GM21367 (cell line): ENCODE data around the gene FSTL4.
"Not testable (repeated sequence)": the region's sequence is repeated elsewhere in the genome, so short reads cannot be mapped to it uniquely, and the experiment has no call there.

ENCODE experiments used
- ATAC-seq: cut with Tn5 transposase; IDR thresholded peaks from one replicate; pipeline ENCODE4 v1.9.1; 2021; ENCODE audit not compliant: unreplicated experiment

FSTL4 gene

DNA sequence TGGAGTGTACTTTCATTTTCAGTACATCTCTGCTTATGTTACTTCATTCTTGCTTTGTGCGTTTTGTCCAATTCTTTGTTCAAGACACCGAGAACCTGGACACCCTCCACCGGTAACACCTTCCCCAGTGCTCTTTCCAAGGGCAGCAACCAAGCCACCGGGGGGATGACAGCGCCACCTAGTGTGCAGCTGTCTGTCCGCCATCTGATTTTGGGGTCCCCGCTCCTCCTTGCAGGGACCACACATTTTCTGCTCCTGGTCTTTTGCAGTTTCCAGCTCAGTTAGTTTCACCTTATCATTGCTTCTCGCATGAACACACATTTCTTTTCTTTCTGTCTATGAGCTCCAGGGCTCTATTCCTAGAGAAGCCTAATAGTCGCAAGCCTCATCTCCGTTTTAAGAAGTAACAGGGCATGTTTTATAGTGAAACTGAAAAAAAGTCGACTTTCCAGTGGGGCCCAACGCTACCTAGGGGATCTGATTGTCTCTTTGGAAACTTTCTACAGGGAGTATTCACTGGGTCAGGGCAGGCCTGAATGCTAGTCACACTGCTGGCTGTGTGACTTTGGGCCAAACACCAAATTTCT, 152.1 kb downstream of the FSTL4 start:
- no peak for ATAC-seq

DNA sequence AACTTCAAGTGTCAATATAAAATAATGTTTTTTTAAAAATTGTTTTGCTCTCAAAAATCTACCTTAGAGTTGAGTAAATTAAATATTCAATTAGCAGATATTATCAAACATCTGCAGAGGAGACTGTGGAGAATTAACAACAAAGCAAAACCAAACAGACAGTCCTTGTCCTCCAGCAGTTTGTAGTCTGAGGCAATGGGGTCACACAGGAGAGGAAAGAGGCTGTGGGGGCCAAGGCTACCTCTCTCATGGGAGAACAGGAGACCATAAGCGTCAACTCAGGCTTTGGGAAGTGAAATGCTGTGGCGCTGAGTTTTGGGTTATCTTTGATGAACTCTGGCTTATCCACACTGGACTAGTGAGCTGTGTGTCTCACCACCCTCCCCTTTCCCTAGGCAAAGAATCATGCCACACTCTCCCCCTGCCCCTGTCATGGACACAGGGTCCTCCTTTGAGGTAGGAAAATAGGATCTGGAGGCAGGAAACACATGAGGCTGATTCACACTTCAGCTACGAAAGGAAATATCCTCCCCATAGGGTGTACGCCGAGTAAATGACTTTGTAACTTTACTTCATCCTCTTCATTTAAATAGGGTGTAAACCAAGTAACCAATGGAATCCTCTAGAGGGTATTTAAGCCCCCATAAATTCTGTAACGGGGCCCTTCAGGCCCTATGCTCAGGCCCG, 152.7 kb downstream of the FSTL4 start:
- ATAC-seq: no peak

DNA sequence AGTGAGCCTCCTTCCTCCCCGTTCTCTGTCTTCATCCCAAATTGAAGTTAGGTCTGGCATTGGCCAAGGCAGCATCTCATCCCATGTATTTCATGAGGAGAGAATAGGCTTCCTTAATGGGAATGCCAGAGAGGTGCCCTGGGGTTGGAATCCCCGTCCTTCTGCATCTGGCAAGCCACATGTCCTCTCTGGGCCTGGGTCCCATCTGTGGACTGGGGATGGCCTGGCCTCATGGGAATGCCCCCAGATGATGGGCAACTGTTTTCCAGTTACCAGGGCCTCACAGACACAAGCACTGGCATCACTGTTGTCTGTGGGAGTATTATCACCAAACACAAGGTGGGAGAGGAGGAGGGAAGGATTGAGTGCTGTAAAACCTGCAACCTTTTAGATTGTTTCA, 153.9 kb downstream of the FSTL4 start:
- ATAC-seq: no peak

DNA sequence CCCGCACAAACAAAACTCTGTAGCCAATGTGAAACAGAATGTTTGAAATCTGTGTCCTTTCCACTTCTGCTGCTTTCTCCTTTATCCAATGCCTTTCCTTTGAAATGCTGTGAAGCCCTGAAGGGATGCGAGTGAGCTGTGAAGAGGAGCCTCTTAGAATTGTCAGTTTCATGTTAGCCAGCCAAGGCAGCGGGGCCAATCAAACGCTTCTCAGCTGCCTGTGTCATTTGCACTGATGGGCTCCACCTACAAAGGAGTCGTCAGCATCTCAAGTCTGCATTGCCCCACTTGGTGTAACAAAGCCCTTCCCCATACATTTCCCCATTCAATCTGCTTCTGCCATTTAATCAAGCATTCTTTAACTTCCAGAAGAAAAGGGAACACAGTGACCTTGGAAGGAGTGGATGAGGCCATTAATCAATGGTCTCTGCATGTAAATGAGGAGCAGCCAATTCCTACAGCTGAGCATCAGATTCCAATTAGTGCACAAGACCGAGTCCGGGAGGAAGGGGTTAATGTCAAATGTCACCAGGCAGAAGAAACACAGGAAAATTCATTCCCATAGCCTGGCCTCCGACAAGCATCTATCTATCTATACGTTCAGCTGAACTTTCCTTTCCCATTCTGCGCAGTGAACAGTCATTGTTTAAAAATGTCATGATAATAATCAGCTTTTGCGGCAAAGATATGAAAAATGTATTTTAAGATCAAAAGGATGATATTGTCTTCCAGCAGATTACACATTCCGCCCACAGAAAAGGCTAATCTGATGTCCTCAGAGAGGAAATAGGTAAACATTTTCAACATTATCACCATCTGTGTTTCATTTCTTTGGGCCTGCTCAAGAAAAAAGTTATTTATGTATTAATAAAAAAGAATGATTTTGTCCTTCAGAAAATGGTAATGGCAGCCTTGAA, 154.6 kb downstream of the FSTL4 start:
- no peak for ATAC-seq

GRCh38 chr5:133456933-133457402, 155.4 kb downstream of the FSTL4 start:
- no peak for ATAC-seq

DNA sequence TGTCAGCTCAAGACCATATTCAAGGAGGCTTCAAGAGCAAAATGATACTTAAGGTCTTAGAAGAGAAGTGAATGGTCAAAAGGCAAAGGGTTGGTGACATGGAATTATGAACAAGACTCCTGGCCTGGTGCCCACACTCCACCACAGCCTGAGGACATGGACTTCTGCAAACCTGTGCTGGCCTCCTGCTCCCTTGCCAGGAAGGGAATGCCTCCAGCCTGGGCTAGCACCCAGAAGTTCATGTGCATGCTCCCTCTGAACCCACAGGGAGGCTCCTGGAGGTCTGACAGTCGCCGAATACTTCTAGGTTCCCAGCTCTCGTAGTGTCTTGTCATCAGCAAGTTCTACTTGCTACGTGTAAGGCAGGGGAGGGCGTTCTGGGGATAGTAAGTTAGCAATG, 156.7 kb downstream of the FSTL4 start:
- no peak for ATAC-seq

- no peak for ATAC-seq
Observed at GRCh38 chr5:133454442-133454841, 157.9 kb downstream of the FSTL4 start.

DNA sequence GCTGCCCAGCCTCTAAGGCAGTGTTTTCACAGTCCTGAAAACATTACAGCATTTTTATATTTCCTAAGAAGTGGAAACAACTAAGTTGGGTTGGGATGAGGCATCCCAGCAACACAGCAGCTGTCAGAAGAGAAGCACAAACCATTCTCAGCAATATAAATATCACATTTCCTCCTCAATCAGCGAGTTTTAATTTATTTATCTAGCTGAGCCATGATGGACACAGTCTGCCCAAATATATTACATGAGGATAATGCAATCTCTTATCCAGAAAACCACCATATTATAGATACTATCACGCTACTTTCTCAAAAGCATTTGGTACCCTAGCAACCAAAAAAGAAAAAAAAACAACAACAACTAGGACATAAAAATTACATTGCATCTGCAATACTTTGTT, 158.5 kb downstream of the FSTL4 start:
- ATAC-seq: no peak

DNA sequence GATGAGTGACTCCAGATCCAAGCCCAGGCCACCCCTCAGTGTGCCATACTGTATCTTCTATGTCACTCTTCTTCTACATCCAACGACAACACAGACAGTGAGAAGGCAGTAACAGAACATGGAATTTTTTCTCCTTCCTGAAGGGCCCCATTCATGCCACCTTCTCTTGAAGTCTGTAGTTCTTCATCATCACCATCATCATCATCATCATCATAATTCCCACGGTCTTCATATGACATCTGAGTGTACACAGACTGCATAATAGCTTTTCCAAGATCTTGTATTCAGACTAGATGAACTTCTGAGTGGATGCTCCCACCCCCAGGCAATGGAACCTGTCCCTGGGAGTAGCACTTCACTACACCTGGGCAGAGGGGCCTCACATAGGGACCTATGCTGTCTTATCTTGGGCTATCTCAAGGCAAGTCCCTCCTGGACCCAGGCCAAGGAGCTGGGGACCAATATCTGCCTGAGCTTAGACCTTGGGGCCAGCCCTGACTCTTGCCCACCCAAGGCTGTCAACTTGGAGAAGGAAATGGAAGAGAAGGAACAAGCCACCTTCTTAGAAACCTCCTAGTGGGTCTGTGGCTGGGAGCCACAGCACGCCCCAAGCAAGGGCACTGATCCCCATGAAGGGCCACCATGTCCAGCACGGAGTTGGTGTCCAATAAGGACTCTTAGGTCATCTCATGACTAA, 159.1 kb downstream of the FSTL4 start:
- no peak for ATAC-seq

DNA sequence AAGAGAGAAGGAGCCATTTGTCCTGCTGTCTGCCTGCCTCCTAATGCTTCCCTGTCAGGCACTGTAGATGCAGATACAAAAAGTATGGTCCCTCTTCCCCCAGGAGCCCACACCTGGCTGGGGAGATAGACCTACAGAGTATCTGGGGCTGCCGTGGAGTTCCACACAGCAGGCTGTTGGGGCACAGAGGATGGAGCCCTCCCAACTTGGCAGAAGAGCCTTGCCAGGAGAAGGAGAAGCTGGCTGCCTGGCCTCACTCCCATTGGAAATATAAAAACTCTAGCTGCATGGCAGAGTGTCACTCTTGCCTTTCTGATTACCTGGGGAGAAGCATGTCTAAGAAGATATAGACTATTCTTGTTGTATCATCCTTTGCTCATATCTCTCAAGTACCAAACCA, 160.4 kb downstream of the FSTL4 start:
- no peak for ATAC-seq

GRCh38 chr5:133450286-133450685, 162.1 kb downstream of the FSTL4 start:
- no peak for ATAC-seq

- ATAC-seq: no peak
Observed at GRCh38 chr5:133449181-133449580, 163.2 kb downstream of the FSTL4 start.

DNA sequence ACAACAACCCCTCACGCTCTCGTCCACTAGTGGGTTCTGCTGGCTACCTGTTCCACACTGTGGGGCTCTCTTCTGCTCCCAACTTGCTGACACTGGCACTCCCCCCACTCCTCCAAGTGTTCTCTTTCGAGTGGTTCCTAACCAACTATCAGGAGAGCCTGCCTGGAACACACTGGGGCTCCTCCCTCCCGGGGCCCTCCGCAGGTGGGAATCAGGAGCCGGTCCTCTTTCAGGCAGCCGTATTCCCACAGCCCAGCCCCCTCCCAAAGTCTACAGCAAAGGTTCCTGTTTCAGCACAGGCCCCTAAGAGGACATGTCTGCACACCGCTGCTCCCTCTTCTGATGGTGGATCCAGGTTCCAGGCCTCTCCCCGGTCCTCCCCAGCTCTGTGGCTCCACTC, 165.9 kb downstream of the FSTL4 start:
- ATAC-seq: no peak

DNA sequence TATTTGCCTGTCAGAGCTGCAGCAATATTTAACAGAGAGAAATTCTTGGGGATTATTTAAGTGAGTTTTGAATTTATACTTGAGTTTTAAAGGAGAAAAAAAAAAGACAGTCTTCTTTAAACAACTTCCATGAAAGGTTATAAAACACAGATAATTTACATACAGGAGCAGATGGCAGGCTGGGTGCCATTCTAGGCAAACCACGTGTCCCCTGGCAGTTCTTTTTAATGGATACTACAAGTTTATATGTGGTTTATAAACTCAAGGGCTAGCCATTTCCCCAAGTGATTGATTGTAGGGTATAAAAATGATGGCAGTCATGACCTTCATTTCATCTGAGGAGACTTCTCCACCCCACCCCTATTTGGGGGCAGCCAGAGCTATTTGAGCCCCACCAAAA, 166.6 kb downstream of the FSTL4 start:
- no peak for ATAC-seq

GRCh38 chr5:133445204-133445603, 167.1 kb downstream of the FSTL4 start:
- ATAC-seq: not testable (repeated sequence)

- no peak for ATAC-seq
Observed at GRCh38 chr5:133444711-133445110, 167.6 kb downstream of the FSTL4 start.

DNA sequence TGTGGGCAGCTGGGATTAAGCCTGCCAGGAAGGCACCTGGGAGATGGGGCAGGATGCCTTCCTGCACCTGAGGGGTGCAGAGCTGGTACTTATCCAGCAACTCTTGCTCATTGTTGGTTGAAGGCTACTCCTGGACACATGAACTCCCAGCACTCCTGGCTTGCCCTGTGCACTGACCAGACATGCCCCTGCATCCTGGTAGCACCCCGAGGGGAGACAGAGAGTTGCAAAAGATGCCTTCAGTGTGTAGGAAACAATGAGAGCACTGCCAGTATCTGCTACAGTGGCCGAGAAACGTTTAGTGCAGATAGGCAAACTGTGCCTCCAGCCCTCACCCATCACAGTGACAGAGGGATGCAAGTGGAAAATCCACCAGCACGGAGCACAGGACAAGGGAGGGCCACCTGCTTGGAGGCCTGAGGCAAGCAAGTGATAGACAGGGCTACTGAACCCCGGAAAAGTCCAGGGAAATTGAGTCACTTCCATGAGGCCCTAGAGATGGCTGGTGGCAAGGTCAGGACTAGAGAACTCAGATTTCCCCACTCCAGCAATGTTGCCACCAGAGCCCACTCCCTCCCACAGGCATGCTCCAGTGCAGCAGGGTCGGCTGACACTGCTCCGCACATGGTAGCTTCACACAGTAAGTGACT, 171.1 kb downstream of the FSTL4 start:
- no peak for ATAC-seq

DNA sequence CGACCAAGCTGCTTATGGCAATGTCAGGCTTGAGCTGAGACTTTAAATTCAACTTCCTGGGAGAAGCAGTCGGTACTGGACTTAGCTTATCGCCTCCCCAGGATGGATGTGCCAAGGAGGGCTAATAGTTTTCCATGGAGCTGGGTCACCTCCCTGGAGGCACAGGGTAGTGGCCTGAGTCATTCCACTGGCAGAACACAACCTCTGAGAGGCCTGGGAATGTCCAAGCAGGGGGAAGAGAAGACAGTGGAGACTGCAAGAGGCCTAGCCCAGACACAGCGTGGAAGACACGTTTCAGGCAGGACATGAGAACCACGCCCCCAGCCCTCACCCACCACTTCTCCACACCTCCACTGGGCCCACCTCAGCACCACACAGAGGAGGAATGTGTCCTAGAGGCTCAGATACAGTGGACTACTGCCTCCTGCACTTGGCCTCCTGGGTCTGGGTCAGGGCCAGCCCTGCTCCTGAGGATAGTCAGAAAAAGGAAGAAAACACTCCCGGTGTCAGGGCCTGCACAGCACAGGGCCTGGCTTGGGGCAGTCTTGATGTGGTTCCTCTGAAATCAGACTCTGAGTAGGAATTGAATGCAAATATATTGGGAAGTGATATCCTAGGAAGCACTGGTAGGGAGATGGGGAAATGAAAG, 171.8 kb downstream of the FSTL4 start:
- no peak for ATAC-seq

- no peak for ATAC-seq
Observed at GRCh38 chr5:133439859-133440258, 172.5 kb downstream of the FSTL4 start.

DNA sequence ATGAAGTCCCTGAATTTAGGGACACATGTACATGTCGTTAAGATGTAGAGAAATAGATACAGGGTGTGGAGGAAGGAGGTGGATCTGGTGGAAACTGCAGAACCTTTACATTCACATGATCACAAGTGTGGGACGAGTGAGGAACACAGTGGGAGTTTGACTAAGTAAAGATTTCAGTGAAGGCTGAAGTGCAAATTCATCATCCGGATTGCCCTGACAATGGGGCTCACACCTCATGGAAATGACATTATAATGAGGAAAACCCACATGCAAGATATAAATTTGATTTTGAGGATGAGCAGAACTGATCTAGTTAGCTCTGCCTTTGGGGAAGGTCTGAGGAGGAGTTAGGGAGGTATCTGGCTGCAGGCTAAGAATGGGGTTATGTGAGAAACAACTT, 173.9 kb downstream of the FSTL4 start:
- ATAC-seq: no peak
